GM19438 (cell line): ENCODE measurements around the gene ERN1.
"Not testable (repeated sequence)": the region's sequence is repeated elsewhere in the genome, so short reads cannot be mapped to it uniquely, and the experiment has no call there.

Experiments
- ATAC-seq: cut with Tn5 transposase; IDR thresholded peaks from one replicate; pipeline ENCODE4 v1.9.1; 2021; ENCODE audit warnings: low read depth; ENCODE audit not compliant: unreplicated experiment

Gene ERN1

GRCh38 chr17:64129765-64130558, at the start of gene ERN1:
TSS of gene ERN1 (minus strand) at chr17:64130144. CDS start at chr17:64130029, 115 bp downstream.
- peak; percentile 73 for ATAC-seq

DNA sequence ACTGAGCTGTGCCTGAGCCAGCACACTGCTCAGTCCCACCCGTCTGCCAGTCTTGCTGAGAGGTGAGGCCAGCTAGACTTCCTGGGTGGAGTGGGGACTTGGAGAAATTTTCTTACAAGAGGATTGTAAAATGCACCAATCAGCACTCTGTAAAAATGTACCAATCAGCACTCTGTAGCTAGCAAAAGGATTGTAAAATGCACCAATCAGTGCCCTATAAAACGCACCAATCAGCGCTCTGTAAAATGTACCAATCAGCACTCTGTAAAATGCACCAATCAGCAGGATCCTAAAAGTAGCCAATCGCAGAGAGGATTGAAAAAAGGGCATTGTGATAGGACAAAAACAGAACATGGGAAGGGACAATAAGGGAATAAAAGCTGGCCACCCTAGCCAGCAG, 49.1 kb upstream of the ERN1 start:
- not testable (repeated sequence) for ATAC-seq

DNA sequence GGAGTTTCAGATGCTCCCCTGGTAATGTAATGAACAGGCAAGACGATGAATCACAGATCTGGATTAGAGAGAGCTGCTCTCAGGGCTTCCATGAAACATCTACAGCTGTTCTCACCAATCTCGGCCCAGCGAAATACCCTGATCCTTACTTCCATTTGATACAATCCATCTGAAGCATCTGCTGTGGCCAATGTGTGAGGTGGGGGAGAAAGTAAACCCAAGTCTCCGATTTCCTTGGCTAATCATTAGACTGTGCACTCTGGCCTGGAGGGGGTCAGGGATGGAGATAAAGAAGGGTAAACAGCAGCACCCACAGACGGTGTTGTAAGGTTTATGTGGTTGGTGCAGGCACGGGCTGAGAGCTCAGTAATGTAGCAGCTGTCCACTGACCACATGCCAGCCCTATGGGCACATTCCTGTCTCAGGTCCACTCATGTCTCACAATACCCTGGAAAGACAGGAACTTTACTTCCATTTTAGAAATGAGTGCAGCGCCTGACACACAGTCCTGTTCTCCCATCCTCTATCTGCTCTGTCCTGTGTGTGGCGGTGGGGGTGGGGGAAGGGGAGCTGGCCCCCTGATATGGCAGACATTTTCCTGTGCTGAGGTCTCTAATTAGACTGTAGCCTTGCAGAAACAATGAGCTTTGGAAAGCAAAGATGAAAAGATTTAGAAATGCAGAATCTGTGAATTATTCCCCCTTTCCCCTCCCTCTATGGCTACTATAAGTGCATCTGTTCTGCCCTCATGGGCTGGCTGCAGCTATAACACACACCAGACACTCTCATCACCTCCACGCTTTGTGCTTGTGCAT, 48.3 kb upstream of the ERN1 start:
- ATAC-seq: no peak

DNA sequence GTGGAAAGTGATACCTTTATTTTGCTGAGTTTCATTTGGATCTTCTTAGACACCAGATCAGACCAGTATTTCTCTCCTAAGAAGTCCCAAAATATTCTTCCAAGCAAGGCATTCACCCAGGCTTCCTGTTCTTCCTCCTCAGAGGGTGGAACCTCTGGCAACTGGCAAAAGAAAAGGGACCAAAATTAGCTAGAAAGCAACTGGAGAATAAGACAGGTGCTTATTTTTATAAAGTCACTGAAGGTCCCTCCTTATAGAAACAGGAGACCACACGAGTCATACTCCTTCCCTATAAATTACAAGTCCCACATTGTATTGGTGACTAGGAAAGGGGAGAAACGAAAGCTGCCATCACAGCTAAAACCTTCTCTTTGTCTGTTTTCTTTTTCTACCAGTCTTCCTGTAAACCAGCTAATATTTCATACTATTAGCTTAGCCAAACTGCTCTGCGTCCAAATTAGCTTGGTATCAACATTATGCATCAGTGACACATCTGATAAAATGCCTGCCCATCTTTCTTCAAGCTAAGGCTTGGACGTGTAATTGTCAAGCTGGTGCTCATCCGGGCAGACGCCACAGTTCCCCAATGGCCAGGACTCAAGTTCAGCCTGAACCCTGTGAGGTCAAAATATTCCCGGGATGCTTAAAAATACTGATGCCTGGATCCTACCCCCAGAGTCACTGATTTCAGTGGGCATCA, 47.5 kb upstream of the ERN1 start:
- ATAC-seq: no peak

DNA sequence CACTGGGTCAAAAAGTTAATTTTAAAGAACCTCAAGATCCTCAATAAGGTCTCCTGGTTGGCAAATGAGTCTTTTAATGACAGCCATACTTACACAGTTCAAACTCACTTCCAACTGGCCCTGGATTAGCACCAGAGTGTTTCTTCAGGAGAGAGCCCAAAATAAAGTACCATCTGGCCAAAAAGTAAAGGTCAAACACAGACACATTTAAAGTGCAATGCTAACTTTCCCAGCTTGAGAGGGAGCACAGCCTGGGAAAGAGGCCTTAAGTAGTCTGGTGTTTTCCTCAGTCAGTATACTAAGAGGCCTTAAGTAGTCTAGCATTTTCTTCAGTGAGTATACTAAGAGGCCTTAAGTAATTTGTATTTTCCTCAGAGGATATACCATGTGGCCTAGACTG, 46.6 kb upstream of the ERN1 start:
- no peak for ATAC-seq

GRCh38 chr17:64174686-64175456, 44.9 kb upstream of the ERN1 start:
- no peak for ATAC-seq

DNA sequence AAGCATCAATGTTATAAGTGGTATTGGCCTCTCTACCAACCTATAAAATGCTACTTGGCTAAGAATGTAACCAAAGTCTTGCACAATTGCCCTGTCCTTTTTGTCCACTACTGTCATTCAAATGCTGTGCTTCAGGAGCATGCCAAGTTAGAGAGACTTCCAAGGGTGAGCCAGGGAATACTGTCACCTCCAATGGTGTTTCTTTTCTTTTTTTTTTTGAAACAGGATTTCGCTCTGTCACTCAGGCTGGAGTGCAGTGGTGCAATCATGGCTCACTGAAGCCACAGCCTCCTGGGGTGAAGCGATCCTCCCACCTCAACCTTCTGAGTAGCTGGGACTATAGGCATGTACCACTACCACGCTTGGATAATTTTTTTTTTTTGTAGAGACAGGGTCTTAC, 43.7 kb upstream of the ERN1 start:
- no peak for ATAC-seq

DNA sequence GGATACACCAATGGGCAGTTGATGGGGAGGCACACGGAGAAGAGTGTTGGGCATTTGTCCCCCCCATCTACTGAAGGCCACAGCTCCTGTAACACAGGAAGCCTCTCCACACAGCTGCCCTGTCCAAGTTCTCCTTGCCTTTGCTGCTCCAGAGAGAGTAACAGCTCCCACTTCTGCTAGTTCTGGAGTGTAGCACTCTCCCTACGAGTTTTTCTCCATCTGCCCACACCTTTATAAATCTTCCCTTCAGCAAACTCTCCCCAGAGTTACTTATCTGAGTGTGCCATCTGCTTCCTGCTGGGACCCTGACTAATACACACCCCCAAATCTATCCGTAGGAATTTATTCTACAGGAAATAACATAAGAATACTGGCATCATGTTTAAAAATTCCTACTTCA, 42.6 kb upstream of the ERN1 start:
- no peak for ATAC-seq

DNA sequence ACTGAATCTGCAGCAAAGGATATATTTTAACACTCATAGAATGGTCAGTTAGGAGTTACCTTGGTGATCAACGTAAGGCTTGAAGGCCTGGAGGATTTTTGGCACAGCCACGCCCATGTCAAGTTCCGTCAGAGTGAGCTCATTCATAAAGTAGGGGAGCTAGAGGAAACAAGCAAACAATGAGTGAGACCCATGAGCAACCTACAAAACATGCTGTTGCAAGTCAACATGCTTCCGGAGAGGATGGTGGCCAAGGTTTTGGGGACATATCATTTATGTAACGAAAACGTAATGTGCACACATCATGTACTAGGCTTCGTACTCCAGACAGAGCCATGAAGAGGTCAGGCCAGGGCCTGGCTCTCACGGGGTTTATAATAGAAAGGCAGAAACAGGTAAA, 41.1 kb upstream of the ERN1 start:
- ATAC-seq: no peak

GRCh38 chr17:64170286-64170685, 40.3 kb upstream of the ERN1 start:
- ATAC-seq: no peak

DNA sequence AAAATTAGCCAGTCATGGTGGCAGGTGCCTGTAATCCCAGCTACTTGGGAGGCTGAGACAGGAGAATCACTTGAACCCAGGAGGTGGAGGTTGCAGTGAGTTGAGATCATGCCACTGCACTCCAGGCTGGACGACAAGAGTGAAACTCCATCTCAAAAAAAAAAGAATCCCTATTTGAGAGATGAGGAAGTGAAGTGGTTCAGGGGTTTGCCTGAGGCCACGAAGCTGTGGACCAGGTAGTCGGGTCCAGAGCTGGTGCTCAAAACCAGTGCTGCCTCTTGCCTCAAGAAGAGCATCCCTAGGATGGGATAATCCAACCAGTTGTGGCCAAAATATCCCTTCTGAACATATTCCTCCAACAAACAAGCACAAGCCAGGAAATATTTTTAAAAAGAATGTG, 37.7 kb upstream of the ERN1 start:
- not testable (repeated sequence) for ATAC-seq

DNA sequence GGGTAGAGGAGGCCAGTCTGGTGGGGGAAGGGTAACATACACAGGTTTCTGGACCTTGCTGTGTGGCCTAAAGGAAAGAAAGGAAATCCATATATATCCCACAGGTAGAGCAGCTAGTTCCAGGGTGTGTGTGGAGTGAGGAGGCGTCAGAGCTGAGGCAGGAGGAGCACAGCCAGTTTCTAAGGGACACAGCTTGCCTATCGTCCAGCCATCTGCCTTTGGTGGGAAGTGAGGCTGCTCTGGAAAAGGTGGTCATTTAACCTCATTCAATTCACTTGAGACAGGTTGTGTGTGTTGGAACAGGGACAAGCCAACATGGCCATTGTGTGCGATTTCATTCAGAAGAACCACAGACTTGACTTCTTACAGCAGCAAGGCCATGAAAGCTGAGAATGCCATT, 36.9 kb upstream of the ERN1 start:
- ATAC-seq: no peak

DNA sequence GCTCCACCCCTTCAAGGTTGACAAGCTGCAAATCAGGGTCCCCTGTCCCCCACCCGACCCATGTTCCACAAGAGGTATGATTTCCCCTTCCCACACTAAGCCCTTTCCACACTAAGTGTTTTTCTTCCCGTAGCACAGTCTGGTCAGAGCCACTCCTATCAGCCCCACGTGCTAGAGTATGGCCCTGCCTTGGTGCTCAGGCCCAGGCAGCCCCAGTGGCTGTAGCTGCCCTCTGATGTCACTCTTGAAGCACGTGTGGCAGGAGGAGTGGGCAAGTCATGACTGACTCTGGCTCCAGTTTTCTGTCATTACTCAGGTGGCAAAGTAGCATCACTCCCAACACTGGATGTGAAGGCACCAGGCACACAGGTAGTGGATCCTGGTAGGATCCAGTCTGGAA, 35.4 kb upstream of the ERN1 start:
- no peak for ATAC-seq

GRCh38 chr17:64164596-64165285, 34.8 kb upstream of the ERN1 start:
- ATAC-seq: no peak

DNA sequence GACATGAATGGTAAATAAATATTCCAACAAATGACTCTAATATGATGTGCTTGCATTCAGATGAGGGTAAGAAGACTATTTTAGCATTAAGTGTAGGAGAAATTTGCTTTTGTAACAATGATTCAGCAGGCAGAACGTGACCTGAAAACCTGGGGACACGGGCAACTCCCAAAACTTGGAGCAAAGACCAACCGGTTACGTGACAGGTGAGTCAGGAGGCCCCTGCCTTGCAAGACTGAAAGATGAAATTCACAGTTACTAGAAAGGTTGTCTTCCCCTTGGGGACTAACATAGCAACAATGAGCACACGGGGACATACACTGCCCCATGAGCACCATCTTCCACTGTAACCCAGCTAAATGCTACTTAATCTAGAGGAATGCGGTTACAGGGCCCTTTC, 33.5 kb upstream of the ERN1 start:
- no peak for ATAC-seq

- no peak for ATAC-seq
Measured at GRCh38 chr17:64162554-64162953, 32.6 kb upstream of the ERN1 start.

DNA sequence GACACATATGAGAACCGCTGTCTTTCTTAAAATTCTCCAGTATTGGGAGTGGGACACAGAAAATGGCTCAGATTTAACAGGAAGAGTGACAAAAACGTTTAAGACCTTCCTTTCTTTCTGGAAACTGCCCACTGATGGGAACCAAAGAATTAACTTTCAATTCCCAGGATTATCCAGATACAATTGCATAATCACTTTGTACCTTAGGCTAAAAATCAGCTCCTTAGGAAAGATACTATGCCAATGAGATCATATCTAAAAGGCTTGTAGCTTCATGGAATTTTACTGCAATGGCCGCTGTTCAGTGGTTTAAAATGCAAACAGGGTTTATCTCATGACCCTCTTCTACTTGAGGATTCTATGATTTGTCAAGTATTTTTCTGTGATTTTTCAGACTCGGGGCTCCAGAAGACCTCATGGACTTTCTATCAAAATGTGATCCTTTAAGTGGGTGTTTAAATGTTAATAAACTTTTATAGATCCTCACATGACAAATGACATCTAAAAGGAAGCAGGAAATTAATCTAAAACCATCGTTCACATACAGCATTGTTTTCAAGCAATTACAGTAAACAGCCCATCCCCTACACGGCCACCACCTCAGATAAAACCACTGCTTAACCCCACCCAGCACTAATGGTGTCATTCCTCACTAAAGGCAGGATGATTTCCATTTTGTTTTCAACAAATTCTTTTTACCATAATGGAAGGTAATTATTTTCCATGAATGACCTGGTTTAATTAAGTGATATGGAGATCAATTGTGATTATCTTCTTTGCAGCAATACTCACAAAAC, 31.6 kb upstream of the ERN1 start:
- no peak for ATAC-seq

GRCh38 chr17:64160378-64160777, 30.4 kb upstream of the ERN1 start:
- no peak for ATAC-seq
